ENCODE results near the gene PRAMEF1. TPM values are rescaled to one million over a fixed set of nuclear protein-coding genes. Genes with fewer than 3 reads are reported as not detected.
"Not testable (repeated sequence)": the region's sequence is repeated elsewhere in the genome, so short reads cannot be mapped to it uniquely, and the experiment has no call there.

PRAMEF1 gene
- not detected for total RNA-seq

- H3K36me3 ChIP-seq; H3K27me3 ChIP-seq; intact Hi-C loops (cut with DNase I); H3K9me3 ChIP-seq; H3K4me3 ChIP-seq; DNase-seq (ENCODE audit: extremely low spot score in 2 of 2); H3K27ac ChIP-seq; H3K4me1 ChIP-seq: not testable (repeated sequence)
These were observed at the start of gene PRAMEF1 for GRCh38 chr1:12791097-12791496. Gene PRAMEF1 (plus strand): TSS chr1:12791397. CDS start chr1:12793228, 1,831 bp downstream.

- Histone ChIP-seq H3K4me3 (no peak overlapping the region), H3K9me3 (no peaks in the 10 kb centered on the region), H3K27me3 (no peaks in the 10 kb centered on the region), H3K27ac (no peak overlapping the region), H3K36me3 (no peaks in the 10 kb centered on the region), H3K4me1 (no peaks in the 10 kb centered on the region)
- no peak for TF ChIP-seq POLR2AphosphoS5 (IDR thresholded peaks at IDR 0.05; ENCODE audit: insufficient read depth in 1 of 2, low read depth in 1 of 2)
- TF ChIP-seq CTCF (IDR thresholded peaks at IDR 0.05): no peak
- TF ChIP-seq POLR2A (IDR thresholded peaks at IDR 0.05): no peak
- intact Hi-C loops (cut with DNase I): no loop called here
- no peak for DNase-seq (ENCODE audit: extremely low spot score in 2 of 2)
These were observed 49.3 kb upstream of the PRAMEF1 start for GRCh38 chr1:12741946-12742345.

- Histone ChIP-seq H3K4me3 (no peak overlapping the region), H3K36me3 (no peaks in the 10 kb centered on the region), H3K4me1 (no peaks in the 10 kb centered on the region), H3K27me3 (no peaks in the 10 kb centered on the region), H3K27ac (no peak overlapping the region), H3K9me3 (no peaks in the 10 kb centered on the region)
- DNase-seq (ENCODE audit: extremely low spot score in 2 of 2): no peak
- intact Hi-C loops (cut with DNase I): no loop called here
- TF ChIP-seq POLR2A (IDR thresholded peaks at IDR 0.05) (no peak), CTCF (IDR thresholded peaks at IDR 0.05) (no peak), POLR2AphosphoS5 (IDR thresholded peaks at IDR 0.05; ENCODE audit: insufficient read depth in 1 of 2, low read depth in 1 of 2) (no peak)
These were observed 45.8 kb upstream of the PRAMEF1 start for GRCh38 chr1:12745126-12745991.

- DNase-seq (ENCODE audit: extremely low spot score in 2 of 2): no peak
- no peak within 1 kb of the TSS for H3K27ac ChIP-seq
- no peaks in the 10 kb centered on the region for H3K4me1 ChIP-seq
- H3K9me3 ChIP-seq: no peaks in the 10 kb centered on the region
- H3K36me3 ChIP-seq: no peaks in the 10 kb centered on the region
- intact Hi-C loops (cut with DNase I): no loop called here
- no peak for TF ChIP-seq POLR2A (IDR thresholded peaks at IDR 0.05)
- no peak for TF ChIP-seq POLR2AphosphoS5 (IDR thresholded peaks at IDR 0.05; ENCODE audit: insufficient read depth in 1 of 2, low read depth in 1 of 2)
- TF ChIP-seq CTCF (IDR thresholded peaks at IDR 0.05): no peak
- H3K27me3 ChIP-seq: no peaks in the 10 kb centered on the region
- no peak within 1 kb of the TSS for H3K4me3 ChIP-seq
These were observed 45.2 kb upstream of the PRAMEF1 start, which contains the start of gene CFAP107 for GRCh38 chr1:12745992-12746323. Gene CFAP107 (plus strand): TSS chr1:12746200. CDS start chr1:12746431, 231 bp downstream.

- no peaks in the 10 kb centered on the region for H3K27me3 ChIP-seq
These were observed 42.3 kb upstream of the PRAMEF1 start for GRCh38 chr1:12748778-12749355.

More at GRCh38 chr1:12748778-12749355, 42.3 kb upstream of the PRAMEF1 start:
- H3K4me3 ChIP-seq: no peak overlapping the region
- intact Hi-C loops (cut with DNase I): no loop called here
- no peaks in the 10 kb centered on the region for H3K4me1 ChIP-seq
- no peak for DNase-seq (ENCODE audit: extremely low spot score in 2 of 2)
- no peak for TF ChIP-seq CTCF (IDR thresholded peaks at IDR 0.05)
- no peak for TF ChIP-seq POLR2A (IDR thresholded peaks at IDR 0.05)
- no peak for TF ChIP-seq POLR2AphosphoS5 (IDR thresholded peaks at IDR 0.05; ENCODE audit: insufficient read depth in 1 of 2, low read depth in 1 of 2)
- H3K9me3 ChIP-seq: no peaks in the 10 kb centered on the region
- H3K27ac ChIP-seq: no peak overlapping the region
- H3K36me3 ChIP-seq: no peaks in the 10 kb centered on the region
